A549 (cell line): ENCODE data around the gene CUL7.

ENCODE experiments used
- GATA3 ChIP-seq: IDR thresholded peaks from 2 replicates; pipeline ENCODE4 v1.6.1; 2012; ENCODE audit warnings: borderline replicate concordance
- KDM1A ChIP-seq: fragments of 200-600 bp; sonication (generic); IDR thresholded peaks from 2 replicates; pipeline ENCODE4 v1.6.1; 2016; ENCODE audit warnings: low read depth, mild to moderate bottlenecking
- MAFK ChIP-seq: fragments of 450-650 bp; IDR thresholded peaks from 2 replicates; pipeline ENCODE4 v1.6.1; 2014; ENCODE audit not compliant: partially characterized antibody
- MAZ ChIP-seq: fragments of 150-350 bp; IDR thresholded peaks from 2 replicates; pipeline ENCODE4 v1.6.1; 2014; ENCODE audit warnings: antibody characterized with exemption, low read depth, low read length, borderline replicate concordance
- MYC ChIP-seq: IDR thresholded peaks from 2 replicates; pipeline ENCODE4 v1.6.1; 2012; ENCODE audit warnings: mild to moderate bottlenecking, inconsistent platforms, low read length, improper control_type of control experiment, borderline replicate concordance
- NFE2L2 ChIP-seq: fragments of 150-350 bp; conservative IDR thresholded peaks from 2 replicates; pipeline ENCODE4 v1.6.1; 2014; ENCODE audit warnings: low read length
- POLR2A ChIP-seq: IDR thresholded peaks from 2 replicates; pipeline ENCODE4 v1.6.1; 2012; ENCODE audit warnings: mild to moderate bottlenecking, low read length
- USF2 ChIP-seq: fragments of 450-650 bp; IDR thresholded peaks from 2 replicates; pipeline ENCODE4 v1.6.1; 2014; ENCODE audit warnings: antibody characterized with exemption
- TF ChIP-seq, protein P1 (sequence below): fragments of >200 bp; sonication (Bioruptor Twin); formaldehyde crosslinking; IDR thresholded peaks from 3 replicates; pipeline ENCODE4 v1.5.1; 2016

DNA sequence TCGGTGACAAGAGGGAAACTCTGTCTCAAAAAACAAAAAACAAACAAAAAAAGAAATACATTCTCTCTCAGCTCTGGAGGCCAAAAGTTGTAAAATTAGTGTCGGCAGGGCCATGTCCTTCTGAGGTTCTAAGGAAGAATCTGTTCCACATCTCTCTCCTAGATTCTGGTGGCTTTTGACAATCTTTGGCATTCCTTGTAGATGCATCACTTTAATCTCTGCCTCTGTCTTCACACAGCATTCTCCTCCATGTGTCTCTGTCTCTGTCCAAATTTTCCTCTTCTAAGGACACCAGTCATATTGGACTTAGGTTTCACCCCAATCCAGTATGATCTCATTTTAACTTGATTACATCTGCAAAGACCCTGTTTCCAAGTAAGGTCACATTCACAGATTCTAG is 60.2 kb downstream of the CUL7 start:
- TF ChIP-seq, protein P1, sequence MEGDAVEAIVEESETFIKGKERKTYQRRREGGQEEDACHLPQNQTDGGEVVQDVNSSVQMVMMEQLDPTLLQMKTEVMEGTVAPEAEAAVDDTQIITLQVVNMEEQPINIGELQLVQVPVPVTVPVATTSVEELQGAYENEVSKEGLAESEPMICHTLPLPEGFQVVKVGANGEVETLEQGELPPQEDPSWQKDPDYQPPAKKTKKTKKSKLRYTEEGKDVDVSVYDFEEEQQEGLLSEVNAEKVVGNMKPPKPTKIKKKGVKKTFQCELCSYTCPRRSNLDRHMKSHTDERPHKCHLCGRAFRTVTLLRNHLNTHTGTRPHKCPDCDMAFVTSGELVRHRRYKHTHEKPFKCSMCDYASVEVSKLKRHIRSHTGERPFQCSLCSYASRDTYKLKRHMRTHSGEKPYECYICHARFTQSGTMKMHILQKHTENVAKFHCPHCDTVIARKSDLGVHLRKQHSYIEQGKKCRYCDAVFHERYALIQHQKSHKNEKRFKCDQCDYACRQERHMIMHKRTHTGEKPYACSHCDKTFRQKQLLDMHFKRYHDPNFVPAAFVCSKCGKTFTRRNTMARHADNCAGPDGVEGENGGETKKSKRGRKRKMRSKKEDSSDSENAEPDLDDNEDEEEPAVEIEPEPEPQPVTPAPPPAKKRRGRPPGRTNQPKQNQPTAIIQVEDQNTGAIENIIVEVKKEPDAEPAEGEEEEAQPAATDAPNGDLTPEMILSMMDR, result no peak
- TF ChIP-seq USF2 (no peak), MAZ (no peak), MYC (no peak), GATA3 (no peak), POLR2A (no peak), MAFK (no peak), KDM1A (no peak), NFE2L2 (no peak)
